ENCODE data around the gene PTPRA. TPM values are rescaled to one million over a fixed set of nuclear protein-coding genes. Genes with fewer than 3 reads are reported as not detected.
A peak's percentile ranks its signal among the peaks of the same experiment; 100 is the strongest.

Gene PTPRA
- total RNA-seq, 1 donor from 2014 or later = 36.5 TPM

DNA sequence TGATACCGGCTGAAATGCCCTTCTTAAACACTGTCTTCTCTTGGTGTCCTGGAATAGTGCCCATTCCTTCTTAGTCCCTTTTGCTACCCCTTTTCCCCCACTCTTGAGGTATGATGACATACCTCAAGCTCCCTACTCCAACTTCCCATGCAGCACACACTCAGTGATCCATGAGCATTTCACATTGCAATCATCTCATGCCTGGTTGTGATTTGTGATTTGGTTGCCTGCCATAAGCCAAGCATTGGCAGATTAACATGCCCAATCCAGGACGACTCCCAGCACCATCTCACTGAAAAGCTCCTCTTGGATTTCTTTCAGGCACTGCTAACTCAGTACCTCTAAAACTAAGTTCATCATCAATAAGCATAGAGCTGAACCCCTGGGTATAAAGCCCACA lies 14.7 kb upstream of the PTPRA start:
- no peak for ATAC-seq

DNA sequence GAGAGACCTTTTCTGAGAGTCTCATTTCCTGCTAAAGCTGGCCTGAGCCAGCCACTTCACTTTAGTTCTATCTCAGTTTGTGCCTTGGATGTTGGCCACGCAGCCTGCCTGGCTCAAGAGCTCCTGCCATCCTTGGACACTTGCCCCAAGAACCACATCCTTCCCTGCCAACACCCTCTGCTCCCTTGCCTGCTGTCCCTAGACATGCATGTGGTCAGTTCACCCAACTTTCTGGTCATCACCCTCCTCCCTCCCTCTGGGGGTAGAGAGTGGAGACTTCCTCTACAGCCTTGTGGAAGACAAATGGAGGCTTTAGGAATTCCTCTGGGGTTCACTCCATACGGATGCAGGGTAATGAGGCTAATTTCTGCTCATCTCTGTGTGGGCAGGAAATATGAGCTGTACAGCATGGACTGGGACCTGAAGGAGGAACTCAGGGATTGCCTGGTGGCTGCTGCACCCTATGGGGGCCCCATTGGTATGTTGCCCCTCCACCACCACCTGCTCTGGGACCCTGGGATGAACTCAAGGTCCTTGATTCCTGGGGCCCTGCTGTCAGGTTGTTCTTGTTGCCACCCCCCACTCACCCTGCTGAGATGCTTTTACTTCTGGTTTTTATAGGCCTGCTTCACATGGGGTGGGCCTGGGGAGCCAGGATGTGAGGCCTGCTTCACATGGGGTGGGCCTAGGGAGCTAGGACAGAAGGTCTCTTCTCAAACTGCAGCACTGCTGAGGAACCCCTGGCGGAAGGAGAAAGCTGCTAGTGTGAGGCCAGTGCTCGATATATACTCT lies 13.8 kb upstream of the PTPRA start:
- ATAC-seq = no peak

DNA sequence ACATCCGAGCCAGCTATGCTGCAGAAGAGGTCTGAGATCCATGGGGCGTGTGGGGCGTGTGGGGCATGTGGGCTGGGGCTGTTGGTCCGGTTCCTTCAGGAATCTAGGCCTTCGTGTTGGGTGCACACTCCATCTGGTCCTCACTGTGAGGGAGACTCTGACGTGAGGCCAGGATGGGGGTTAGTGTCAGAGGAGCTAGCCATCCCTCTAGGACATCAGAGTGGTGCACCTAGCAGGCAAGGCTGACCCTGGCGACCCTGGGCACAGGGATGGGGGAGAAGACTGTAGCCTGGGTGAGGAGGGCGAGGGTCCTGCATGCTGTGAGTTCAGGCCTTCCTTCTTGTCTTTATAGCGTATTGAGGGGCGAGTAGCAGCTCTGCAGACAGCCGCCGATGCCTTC lies 8.7 kb upstream of the PTPRA start:
- ATAC-seq = no peak

DNA sequence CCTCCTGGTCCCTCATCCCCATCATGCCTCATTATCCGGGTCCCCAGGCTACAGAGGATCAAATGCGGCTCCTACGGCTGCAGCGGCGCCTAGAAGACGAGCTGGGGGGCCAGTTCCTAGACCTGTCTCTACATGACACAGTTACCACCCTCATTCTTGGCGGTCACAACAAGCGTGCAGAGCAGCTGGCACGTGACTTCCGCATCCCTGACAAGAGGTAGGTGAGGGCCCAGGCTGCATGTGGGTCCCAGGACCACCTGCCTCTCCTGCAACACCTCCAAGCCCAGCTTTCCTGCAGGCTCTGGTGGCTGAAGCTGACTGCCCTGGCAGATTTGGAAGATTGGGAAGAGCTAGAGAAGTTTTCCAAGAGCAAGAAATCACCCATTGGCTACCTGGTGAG lies 8.2 kb upstream of the PTPRA start:
- ATAC-seq = no peak

DNA sequence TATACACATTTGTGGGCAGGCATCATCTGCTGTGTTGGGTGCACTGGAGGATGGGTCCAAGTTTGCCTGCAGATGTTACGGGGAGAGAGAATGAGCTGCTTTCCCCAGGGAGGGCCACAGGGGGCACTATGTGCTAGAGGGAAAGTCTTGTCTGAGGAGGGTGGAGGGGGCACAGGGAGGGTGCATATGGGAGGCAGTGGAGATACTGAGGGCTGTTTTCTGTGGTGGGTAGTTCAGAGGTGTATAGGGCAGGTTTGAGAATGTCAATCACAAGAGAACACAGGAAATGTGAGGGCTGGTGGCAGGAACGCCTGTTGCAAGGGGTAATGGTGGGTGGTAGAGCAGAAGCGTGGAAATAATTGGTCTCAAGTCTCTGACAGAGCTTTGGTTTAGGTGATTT lies 7.7 kb upstream of the PTPRA start:
- ATAC-seq = no peak

DNA sequence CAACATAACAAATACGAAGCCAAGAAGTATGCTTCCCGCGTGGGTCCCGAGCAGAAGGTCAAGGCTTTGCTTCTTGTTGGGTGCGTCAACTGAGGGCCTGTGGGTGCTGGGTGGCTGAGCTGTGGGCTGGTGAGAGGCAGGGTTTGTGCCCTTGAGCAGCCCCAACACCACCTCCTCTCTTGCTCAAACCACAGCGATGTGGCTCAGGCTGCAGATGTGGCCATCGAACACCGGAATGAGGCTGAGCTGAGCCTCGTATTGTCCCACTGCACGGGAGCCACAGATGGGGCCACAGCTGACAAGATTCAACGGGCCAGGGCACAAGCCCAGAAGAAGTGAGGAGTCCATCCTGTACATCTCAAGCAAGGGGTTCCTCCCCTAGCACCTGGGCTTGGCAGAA lies 7.0 kb upstream of the PTPRA start:
- no peak for ATAC-seq

DNA sequence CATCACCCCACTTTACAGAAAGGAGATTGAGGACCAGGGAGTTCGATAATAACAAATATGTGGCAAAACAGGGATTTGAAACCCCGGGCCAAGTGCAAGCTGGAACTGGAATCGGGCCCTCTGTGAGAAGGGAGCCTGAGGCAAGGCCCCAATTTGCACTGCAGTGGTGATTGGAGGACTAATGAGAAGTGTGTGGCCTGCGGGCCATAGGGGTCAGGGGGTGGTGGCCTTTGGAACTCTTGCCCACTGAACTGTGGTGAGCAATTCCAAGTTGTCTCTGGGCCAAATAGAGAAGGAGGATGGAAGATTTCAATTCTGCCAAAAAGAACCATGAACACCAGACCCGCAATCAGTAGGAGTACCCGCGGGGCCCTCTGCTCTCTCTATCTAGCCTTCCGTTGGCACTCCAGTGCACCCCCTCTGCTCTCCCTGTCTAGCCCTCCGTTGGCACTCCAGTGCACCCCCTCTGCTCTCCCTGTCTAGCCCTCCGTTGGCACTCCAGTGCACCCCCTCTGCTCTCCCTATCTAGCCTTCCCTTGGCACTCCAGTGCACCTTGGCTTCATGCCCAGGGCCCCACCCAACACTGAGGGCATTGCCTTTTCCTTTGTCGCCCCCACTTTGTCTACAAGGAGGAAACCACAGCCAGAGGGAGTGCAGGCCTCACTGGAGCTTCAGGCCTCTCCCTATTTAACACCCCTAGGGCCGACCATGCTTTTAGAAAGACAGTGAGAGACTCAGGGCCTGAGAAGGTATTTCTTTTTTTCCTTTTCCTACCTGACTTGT lies 6.0 kb upstream of the PTPRA start:
- no peak for ATAC-seq

DNA sequence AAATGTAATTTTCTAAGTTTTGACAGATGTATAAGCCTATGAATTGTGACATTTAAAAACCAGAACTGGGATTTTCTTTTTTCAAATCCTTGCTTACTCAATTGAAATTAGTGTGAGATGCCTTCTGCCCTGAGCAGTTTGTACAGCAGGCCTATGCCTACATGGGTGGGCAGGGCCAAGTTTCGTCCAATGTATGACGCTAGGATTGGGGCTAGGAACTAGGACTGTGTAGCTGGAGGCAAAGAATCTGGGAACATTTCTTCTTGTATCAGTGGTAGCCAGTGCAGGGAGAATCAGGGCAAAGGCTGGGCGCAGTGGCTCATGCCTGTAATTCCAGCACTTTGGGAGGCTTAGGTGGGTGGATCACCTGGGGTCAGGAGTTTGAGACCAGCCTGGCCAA lies 3.9 kb upstream of the PTPRA start:
- ATAC-seq = no peak

DNA sequence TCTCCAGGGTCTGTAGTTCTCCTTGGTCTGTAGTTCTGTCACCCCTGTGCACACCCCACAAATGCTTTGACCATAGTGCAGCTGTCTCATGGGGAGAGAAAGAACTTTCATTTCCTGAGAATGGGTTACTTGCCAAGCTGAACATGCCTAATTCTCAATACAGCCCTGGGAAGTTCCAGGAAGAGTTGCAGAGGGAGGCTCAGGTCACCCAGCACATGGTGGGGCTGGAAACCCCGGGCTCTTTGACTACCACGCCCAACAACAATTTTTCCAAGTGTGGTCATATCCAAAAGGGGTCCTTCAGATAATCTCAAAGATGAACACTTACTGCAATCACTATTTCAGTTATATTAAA lies 2.2 kb upstream of the PTPRA start:
- no peak for ATAC-seq

DNA sequence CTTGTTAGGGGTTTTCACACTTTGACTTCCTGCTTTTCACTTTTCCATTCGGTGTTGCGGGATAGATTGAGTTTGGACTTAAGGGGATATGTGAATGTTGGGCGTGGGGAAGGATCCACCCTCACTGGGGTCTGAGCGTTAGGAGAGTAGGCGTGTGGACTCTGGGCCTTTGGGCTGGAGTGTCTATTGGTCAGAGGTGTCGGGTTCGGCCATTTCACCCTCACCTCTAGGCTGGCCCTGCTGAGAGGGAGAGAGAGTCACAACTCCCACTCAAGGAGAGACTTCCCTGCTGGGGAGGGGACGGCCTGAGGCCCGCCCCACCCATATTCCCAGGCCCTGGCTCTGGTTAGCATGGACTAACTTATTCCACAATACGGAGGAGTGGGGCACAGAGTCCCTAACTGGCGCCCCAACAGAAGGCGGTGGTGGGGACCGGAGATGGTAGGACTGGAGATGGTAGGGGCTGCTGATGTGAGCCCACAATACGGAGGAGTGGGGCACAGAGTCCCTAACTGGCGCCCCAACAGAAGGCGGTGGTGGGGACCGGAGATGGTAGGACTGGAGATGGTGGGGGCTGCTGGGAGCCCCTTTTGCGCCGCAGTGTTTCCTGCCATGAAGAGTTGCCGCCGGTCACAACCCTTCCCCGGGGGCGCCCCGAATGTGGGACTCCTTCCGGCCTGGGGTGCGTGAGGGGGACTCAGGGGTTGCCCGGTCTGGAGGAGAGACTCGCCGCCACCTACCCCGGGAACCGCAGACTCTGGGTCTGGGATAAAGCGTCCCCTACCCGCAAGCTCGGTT lies 1.4 kb upstream of the PTPRA start:
- peak; percentile 6 for ATAC-seq

DNA sequence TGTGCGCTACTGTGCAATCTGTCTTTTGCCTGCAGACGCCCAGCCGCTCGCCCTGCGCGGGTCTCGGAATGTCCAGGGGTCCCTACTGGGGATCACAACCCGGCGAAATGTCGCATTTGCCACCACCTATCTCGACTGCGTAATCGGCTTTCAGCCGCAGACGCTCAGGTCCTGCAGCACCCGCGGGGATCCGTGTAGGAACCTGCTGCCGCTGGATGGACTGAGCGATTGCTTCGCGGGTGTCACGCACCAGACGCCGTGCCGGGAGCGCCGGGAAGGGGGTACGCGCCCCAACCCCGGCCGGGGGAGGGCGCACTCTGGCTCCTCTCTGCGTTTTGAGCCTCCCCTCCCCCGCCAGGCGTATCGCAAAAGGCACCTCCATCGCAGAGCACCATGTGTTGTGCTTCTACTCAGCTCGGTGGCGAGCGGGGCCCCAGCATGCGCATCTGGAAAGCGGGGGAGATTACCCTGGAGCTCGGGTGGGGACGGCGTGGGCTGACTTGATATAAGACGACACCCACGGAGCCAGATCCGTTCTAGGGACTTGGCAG lies 747 bp upstream of the PTPRA start:
- peak; percentile 55 for ATAC-seq

DNA sequence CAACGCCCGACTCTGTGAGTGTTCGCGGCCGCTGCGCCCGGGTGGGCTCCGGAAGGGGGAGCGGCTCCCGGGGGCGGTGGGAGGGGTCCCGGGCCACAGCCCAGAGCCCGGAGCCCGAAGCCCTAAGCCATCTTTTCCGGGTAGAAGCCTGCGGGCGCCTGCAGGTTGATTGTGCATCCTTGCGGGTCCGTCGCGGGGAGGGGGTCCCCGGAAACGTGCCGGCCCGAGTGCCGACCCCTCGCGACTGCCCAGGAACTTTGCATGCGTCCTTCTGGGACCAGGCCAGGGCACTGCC lies 413 bp downstream of the PTPRA start:
- no peak for ATAC-seq

DNA sequence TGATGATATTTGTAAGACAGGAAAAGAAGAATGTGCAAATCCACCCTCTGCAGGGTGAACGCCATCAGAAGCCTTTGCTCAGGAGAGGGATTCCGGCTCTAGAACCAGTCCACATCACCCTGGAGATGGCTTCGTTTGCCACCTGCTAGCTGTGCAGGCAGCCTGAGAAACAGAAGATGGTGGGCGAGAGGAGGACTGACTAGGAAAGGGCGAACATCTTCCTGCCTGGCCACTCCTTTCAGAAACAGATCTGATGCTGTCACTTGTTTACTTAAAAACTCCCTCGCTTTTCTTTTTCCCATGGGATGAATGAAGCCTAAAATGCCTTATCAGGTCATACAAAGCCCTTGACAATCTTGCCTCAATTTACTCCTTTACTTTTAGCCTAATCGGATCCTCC lies 1.2 kb downstream of the PTPRA start:
- no peak for ATAC-seq

DNA sequence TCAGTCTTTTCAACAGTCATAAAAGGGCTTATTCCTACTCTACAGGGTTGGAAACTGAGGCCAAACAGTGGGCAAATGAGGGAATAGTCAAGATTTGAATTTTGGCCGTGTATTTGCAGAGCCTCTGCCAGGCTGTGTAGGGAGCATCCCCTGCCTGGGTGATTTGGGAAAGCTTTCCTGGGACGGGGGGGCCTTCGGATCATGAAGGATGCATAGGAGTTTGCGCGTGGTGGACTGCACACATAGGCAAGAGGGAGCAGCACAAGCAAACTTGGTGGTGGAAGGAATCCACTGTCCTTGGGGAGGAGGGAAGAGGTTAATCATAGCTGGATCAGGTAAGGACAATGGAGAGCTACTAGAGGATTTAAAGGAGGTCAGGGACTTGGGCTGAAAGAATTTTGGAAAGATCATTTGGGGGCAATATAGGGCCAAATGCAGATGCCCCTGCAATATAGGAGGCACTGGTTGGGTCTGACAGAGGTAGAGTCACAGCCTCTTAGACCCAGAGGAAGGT lies 2.5 kb downstream of the PTPRA start:
- ATAC-seq = no peak

DNA sequence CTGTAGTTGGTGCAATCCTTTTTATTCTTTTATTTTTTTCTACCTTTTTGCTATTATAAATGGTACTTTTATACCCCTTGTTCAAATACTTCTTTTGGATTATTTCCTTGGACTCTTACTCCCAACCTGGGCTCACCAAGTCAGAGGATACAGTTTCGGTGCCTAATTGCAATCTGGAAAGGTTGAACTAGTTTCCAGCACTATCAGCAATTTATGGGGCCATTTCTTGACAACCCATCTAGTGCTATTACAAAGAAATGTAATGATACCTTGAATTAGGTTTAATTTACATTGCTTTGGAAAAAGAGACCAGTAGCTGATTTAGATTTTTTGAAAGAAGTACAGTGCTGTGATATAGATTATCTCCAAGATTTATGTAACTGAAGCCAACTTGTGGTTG lies 5.2 kb downstream of the PTPRA start:
- no peak for ATAC-seq

DNA sequence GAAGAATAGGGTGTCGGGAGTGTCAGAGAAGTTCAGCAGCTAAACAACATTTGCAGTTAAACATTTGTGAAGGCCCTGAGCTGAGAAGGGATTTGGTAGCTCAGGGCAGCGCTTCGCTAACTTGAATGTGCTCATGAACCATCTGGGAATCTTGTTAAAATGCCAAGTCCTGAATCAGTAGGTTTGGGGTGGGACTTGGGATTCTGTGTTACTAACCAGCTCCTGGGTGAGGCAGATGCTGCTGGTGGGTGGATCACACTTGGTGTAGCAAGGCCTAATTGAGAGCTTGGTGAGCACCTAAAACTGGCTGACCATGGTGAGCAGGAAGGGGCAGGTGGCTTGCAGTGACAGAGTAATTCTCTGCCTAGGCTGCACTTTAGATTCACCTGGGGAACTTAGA lies 5.9 kb downstream of the PTPRA start:
- peak; percentile 89 for ATAC-seq

DNA sequence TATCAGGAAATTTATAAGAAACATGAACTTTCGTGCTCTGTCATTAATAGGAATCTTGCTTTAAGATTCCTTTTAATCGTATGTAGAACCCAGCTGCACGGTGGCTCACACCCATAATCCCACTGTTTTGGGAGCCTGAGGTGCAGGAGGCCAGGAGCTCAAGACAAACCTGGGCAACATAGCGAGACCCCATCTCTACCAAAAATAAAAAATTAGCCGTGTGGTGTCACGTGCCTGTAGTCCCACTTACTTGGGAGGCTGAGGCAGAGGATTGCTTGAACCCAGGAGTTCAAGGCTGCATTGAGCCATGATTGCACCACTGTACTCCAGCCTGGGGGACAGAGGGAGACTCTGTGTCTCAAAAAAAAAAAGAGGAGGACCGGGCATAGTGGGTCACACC lies 7.4 kb downstream of the PTPRA start:
- no peak for ATAC-seq

DNA sequence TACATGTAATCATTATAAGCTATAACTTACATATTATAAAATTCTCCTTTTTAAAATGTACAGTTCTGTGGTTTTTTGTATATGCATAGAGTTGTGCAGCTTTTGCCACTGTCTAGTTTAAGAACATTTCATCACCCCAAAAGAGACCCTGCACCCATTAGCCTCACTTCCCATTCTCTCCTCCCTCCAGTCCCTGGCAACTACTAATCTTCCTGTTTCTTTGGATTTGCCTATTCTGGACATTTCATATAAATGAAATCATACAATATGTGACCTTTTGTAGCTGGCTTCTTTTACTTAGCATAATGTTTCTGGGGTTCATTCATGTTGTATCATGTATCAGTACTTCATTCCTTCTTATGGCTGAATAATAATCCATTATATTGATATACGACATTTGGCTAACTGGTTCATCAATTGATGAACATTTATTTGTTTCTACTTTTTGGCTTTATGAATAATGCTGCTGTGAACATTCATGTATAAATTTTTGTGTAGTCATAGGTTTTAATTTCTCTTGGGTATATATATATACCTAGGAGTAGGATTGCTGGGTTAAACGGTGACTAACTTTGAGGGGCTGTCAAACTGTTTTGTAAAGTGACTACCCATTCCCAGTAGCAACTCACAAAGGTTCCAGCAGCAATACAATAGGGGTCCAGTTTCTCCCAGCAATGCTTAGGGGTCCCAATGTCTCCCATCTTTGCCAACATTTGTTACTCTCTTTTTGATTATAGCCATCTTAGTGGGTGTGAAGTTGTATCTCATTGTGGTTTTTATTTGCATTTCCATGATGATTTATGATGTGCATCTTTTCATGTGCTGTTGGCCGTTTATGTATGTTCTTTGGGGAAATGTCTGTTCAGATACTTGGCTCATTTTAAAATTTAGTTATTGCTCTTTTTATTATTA lies 10.7 kb downstream of the PTPRA start:
- no peak for ATAC-seq

DNA sequence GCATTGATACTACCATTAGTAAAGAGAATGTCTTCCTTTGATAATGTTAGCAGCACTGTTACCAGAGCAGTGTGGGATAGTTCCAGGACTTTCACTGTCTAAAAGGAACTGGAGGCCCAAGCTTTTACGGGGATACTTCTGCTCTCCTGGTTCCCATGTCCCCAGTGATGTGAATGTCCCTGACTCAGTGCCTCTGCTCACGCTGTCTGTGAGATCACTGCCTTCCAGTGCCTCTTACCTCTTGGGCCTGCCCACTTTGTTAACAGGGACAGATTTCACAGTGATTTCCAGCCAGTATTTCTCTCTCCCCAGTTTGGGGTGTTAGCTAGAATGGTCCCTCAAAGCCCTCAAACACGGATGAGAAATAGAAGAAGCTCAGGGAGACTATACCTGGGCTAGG lies 14.4 kb downstream of the PTPRA start:
- no peak for ATAC-seq

DNA sequence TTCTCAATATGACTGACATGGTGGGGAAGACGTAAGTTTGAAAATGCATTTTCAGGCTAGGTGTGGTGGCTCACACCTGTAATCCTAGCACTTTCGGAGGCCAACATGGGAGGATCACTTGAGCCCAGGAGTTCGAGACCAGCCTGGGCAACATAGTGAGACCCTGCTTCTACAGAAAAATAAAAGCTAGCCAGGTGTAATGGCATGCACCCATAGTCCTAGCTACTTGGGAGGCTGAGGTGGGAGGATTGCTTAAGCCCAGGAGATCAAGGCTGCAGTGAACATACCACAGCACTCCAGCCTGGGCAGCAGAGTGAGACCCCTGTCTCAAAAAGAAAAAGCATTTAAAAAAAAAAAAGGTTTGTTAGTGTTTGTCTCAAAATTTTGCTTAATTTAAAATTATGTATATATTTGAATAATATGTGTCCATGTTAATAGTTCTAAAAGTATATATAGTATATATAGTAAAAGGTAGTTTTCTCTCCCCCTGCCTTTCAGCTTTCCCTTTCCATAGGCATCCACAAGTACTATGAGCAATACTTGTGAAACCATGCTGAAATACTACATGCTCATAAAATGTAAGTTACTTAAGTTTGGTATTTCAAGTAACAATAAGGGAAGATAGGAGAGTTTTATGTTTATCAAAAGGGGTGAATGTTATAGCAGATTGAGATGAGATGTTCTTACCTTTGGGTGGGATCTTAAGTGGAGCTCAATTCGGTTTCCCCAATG lies 15.1 kb downstream of the PTPRA start:
- no peak for ATAC-seq

DNA sequence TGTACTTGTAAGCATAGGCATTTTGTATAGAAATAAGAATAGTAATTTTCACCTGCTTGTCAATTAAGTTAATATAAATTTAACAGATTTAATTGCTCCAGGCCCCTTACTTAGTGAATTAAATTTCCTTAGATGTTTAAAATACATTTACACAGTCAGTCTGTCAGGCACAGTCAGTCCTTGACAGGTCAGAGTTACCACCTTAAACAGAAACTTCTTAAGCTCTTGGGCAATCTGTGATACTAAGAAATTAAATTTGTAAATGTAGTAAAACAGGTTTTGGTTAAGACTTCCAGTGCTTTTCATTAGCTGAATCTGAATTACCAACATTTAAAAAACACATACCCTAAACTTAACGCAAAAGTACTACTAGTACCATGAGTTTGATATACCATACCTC lies 15.9 kb downstream of the PTPRA start:
- peak; percentile 39 for ATAC-seq
